Globus pallidus (tissue), 1 donor: ENCODE data around the gene ANK2.

Experiments used
- DNase-seq: peaks from one replicate; pipeline ENCODE4 v3.0.0-alpha.2; 2015; ENCODE audit warnings: low spot score

The ANK2 gene

GRCh38 chr4:113049421-113050370 lies at the start of gene ANK2:
TSS of gene ANK2 (plus strand) at chr4:113049653. CDS start at chr4:113049729, 76 bp downstream.
- DNase-seq: peak; percentile 77

- no peak for DNase-seq
Measured at GRCh38 chr4:113003841-113004240, 45.6 kb upstream of the ANK2 start.

- no peak for DNase-seq
Measured at GRCh38 chr4:113004655-113005054, 44.8 kb upstream of the ANK2 start.

GRCh38 chr4:113006632-113007031 lies 42.8 kb upstream of the ANK2 start:
- DNase-seq: no peak

GRCh38 chr4:113007151-113007550 lies 42.3 kb upstream of the ANK2 start:
- no peak for DNase-seq

GRCh38 chr4:113008135-113008534 lies 41.3 kb upstream of the ANK2 start:
- no peak for DNase-seq

- DNase-seq: no peak
Measured at GRCh38 chr4:113008716-113009115, 40.7 kb upstream of the ANK2 start.

- no peak for DNase-seq
Measured at GRCh38 chr4:113009461-113009860, 40.0 kb upstream of the ANK2 start.

- no peak for DNase-seq
Measured at GRCh38 chr4:113012122-113012725, 37.2 kb upstream of the ANK2 start.

- DNase-seq: no peak
Measured at GRCh38 chr4:113012786-113013185, 36.7 kb upstream of the ANK2 start.

- DNase-seq: no peak
Measured at GRCh38 chr4:113013751-113014150, 35.7 kb upstream of the ANK2 start.

- DNase-seq: no peak
Measured at GRCh38 chr4:113016377-113016776, 33.1 kb upstream of the ANK2 start.

GRCh38 chr4:113020966-113021365 lies 28.5 kb upstream of the ANK2 start:
- peak; percentile 61 for DNase-seq

GRCh38 chr4:113024388-113024787 lies 25.1 kb upstream of the ANK2 start:
- no peak for DNase-seq

- DNase-seq: no peak
Measured at GRCh38 chr4:113025416-113025815, 24.0 kb upstream of the ANK2 start.

GRCh38 chr4:113026556-113026955 lies 22.9 kb upstream of the ANK2 start:
- DNase-seq: no peak

GRCh38 chr4:113028074-113028473 lies 21.4 kb upstream of the ANK2 start:
- DNase-seq: no peak

GRCh38 chr4:113031212-113031611 lies 18.2 kb upstream of the ANK2 start:
- DNase-seq: no peak

GRCh38 chr4:113040793-113041192 lies 8.7 kb upstream of the ANK2 start:
- DNase-seq: no peak

GRCh38 chr4:113042502-113042901 lies 7.0 kb upstream of the ANK2 start:
- no peak for DNase-seq

GRCh38 chr4:113043591-113043990 lies 5.9 kb upstream of the ANK2 start:
- DNase-seq: no peak

- DNase-seq: peak; percentile 60
Measured at GRCh38 chr4:113050371-113050755, 910 bp downstream of the ANK2 start.

- DNase-seq: no peak
Measured at GRCh38 chr4:113050837-113051236, 1.4 kb downstream of the ANK2 start.
